Left lung (tissue), 10 donors: ENCODE results near the gene GRID1. TPM values are rescaled to one million over a fixed set of nuclear protein-coding genes. Genes with fewer than 3 reads are reported as not detected.
"Not testable (repeated sequence)": the region's sequence is repeated elsewhere in the genome, so short reads cannot be mapped to it uniquely, and the experiment has no call there.

ENCODE experiments used
- ATAC-seq: fragments of 200-7000 bp; cut with Tn5 transposase; one replicate; pipeline ENCODE4 v1.9.1; 2020; ENCODE audit warnings: moderate library complexity
- DNase-seq, 4 donors: peaks; one replicate each; pipeline ENCODE4 v3.0.0-alpha.2; 2013 to 2020
- H3K27ac ChIP-seq, 2 donors: fragments of 200-600 bp; sonication (generic) in 1 of 2; one replicate each; pipeline versions ENCODE4 v1.5.0 to v1.8.0; 2020 to 2021
- H3K27me3 ChIP-seq, 2 donors: fragments of 200-600 bp; sonication (generic) in 1 of 2; one replicate each; pipeline versions ENCODE4 v1.5.0 to v1.8.0; 2020 to 2021
- H3K36me3 ChIP-seq, 2 donors: fragments of 200-600 bp; sonication (generic) in 1 of 2; one replicate each; pipeline versions ENCODE4 v1.5.0 to v1.8.0; 2020 to 2021
- H3K4me1 ChIP-seq, 2 donors: fragments of 200-600 bp; one replicate each; pipeline ENCODE4 v1.8.0; 2021
- H3K4me3 ChIP-seq, 2 donors: fragments of 200-600 bp; sonication (generic) in 1 of 2; one replicate each; pipeline versions ENCODE4 v1.5.0 to v1.8.0; 2020 to 2021; ENCODE audit warnings: mild to moderate bottlenecking in 1 of 2
- H3K9me3 ChIP-seq, 2 donors: fragments of 200-600 bp; sonication (generic) in 1 of 2; one replicate each; pipeline versions ENCODE4 v1.5.0 to v1.8.0; 2020 to 2021
- CTCF ChIP-seq, 2 donors: fragments of 200-600 bp; sonication (generic) in 1 of 2; IDR thresholded peaks; one replicate each; pipeline versions ENCODE4 v1.5.0 to v1.8.0; 2021; ENCODE audit warnings: antibody characterized with exemption in 2 of 2
- intact Hi-C, 2 donors: fragments of 100-400 bp; cut with DNase I; formaldehyde crosslinking; loops; one replicate each; pipeline versions ENCODE4 v1.11.2 to v1.14.2; 2022
- polyA plus RNA-seq, 6 donors: library from polyadenylated mRNA; unstranded; fragments of 120-200 nt; gene quantifications; one replicate each; pipeline ENCODE4 v1.2.1, GENCODE V29; 2013; ENCODE audit not compliant: insufficient read length in 6 of 6
- total RNA-seq, 2 donors: library from RNA; stranded (reverse); fragmentation: NEBNext Ultra II Directional; extraction: Animal tissue kit (Norgen Biotek cat#: 25700); gene quantifications; one replicate each; pipeline ENCODE4 v1.2.1, GENCODE V29; 2021
- donor health status: DM: no; HTN: yes; CAD: no.
- donor health status: DM: no; HTN: no; CAD: no.

The GRID1 gene
- total and polyA plus RNA-seq, 8 donors = 0.81 to 2.6 (median 1.2) TPM

DNA sequence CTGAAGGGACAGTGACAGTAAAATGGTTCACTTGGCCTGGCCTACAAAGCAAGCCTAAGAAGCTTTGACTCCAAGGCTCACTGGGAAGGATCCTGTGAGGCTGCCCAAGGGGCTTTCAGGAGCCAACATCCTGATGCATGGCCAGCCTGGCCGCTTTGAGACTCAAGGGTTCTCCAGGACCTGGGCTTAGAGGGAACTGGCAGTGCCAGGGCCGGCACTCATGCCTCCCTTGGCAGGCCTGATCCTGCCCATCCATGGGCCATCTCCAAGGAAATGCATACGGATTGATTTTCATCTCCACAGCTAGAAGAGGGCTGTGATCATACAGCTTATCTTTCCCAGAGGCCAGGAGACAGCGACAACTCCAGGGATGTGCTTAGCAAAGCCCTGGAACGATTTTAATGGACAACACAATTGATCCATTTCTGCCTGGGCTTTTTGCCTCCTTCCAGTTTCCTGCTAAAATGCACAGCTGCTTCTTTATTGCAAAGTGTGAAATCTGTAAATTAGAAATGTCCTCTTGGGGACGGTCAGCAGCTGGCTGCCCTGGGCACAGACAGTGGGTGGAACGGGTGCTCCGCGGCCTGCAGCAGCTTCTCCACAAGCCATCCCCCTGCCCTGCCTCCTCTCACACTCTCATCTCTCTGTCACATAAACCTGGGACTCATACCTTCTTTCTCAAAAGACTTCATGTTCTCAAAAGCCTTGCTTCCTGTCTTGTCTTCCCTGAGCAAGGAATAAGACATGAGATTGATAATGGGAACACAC is 288.5 kb downstream of the GRID1 start:
- TF ChIP-seq CTCF (IDR thresholded peaks at IDR 0.05) = no peak
- Histone ChIP-seq H3K9me3 (no peaks in the 10 kb centered on the region), H3K36me3 (no peaks in the 10 kb centered on the region), H3K4me1 (no peaks in the 10 kb centered on the region), H3K4me3 (no peak overlapping the region), H3K27ac (no peak overlapping the region), H3K27me3 (no peaks in the 10 kb centered on the region)
- intact Hi-C loops = no loop called here
- ATAC-seq (no peak), DNase-seq (no peak)

DNA sequence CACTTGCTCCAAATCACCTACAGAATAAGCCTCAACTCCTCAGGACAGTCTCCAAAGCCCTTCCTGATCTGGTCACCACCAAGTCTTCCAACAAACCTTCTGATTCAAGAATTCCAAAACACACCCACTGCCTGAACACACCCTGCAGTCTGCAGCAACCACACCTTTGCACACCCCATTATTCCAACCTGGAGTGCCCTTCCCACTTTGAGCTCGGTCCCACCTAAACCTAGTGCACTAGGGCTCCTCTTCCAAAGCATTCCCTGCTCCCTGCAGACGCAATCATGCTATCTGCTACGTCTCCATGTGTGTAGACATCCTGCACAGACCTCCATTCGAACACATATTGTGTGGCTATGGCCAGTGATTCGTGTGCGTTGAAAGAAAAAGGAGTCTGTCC is 289.3 kb downstream of the GRID1 start:
- Histone ChIP-seq H3K36me3 (no peaks in the 10 kb centered on the region), H3K4me3 (no peak overlapping the region), H3K27ac (no peak overlapping the region), H3K4me1 (no peaks in the 10 kb centered on the region), H3K9me3 (no peaks in the 10 kb centered on the region), H3K27me3 (no peaks in the 10 kb centered on the region)
- no peak for ATAC-seq
- DNase-seq = no peak
- intact Hi-C loops = no loop called here
- TF ChIP-seq CTCF (IDR thresholded peaks at IDR 0.05) = no peak

- intact Hi-C loops, ATAC-seq, DNase-seq, H3K36me3 ChIP-seq, H3K27ac ChIP-seq, H3K9me3 ChIP-seq, H3K4me1 ChIP-seq, H3K4me3 ChIP-seq, H3K27me3 ChIP-seq: not testable (repeated sequence)
These were observed 290.1 kb downstream of the GRID1 start for GRCh38 chr10:86076497-86076896.

- ATAC-seq = no peak
- TF ChIP-seq CTCF (IDR thresholded peaks at IDR 0.05) = no peak
- Histone ChIP-seq H3K27ac (no peak overlapping the region), H3K27me3 (no peaks in the 10 kb centered on the region), H3K36me3 (no peaks in the 10 kb centered on the region), H3K4me1 (no peaks in the 10 kb centered on the region), H3K9me3 (no peaks in the 10 kb centered on the region), H3K4me3 (no peak overlapping the region)
- intact Hi-C loops = no loop called here
- DNase-seq = no peak
These were observed 291.1 kb downstream of the GRID1 start for GRCh38 chr10:86075512-86075911.

- ATAC-seq = no peak
- Histone ChIP-seq H3K27me3 (no peaks in the 10 kb centered on the region), H3K36me3 (no peaks in the 10 kb centered on the region), H3K27ac (no peak overlapping the region), H3K4me1 (no peaks in the 10 kb centered on the region), H3K4me3 (no peak overlapping the region), H3K9me3 (no peaks in the 10 kb centered on the region)
- intact Hi-C loops = no loop called here
- DNase-seq = no peak
- TF ChIP-seq CTCF (IDR thresholded peaks at IDR 0.05) = no peak
These were observed 292.3 kb downstream of the GRID1 start for GRCh38 chr10:86074294-86074693.
